D721Med (cell line): ENCODE data around the gene NUDT12.

ENCODE experiments used
- DNase-seq: peaks from one replicate; pipeline ENCODE4 v3.0.0; 2011; ENCODE audit warnings: low spot score; ENCODE audit not compliant: insufficient read length
- FAIRE-seq: peaks from 2 replicates; lab custom pipeline; 2011; peaks lifted over from hg19 to GRCh38; lab: Jason Lieb, UNC
- CTCF ChIP-seq: IDR thresholded peaks from 2 replicates; pipeline ENCODE4 v1.5.1; 2012; ENCODE audit warnings: mild to moderate bottlenecking, control low read depth; ENCODE audit not compliant: insufficient read depth; ENCODE audit errors: missing control alignments

Gene NUDT12

DNA sequence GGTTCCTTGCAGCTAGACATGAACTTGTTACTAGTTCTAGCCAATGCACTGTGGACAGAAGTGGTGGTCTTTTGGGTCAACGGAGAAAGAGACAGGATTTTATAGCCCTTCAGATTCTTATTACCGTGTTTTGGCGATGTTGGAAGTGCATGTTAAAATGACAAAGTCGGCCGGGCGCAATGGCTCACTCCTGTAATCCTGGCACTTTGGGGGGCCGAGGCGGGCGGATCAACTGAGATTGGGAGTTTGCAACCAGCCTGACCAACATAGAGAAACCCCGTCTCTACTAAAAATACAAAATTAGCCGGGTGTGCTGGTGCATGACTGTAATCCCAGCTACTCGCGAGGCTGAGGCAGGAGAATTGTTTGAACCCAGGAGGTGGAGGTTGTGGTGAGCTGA, 9.1 kb upstream of the NUDT12 start:
- no peak for FAIRE-seq
- no peak for DNase-seq
- no peak for TF ChIP-seq CTCF

GRCh38 chr5:103569313-103570060, 6.9 kb upstream of the NUDT12 start:
- TF ChIP-seq CTCF = no peak
- FAIRE-seq (peak; percentile 29), DNase-seq (no peak)

GRCh38 chr5:103565719-103566118, 3.1 kb upstream of the NUDT12 start:
- no peak for TF ChIP-seq CTCF
- no peak for DNase-seq
- no peak for FAIRE-seq

DNA sequence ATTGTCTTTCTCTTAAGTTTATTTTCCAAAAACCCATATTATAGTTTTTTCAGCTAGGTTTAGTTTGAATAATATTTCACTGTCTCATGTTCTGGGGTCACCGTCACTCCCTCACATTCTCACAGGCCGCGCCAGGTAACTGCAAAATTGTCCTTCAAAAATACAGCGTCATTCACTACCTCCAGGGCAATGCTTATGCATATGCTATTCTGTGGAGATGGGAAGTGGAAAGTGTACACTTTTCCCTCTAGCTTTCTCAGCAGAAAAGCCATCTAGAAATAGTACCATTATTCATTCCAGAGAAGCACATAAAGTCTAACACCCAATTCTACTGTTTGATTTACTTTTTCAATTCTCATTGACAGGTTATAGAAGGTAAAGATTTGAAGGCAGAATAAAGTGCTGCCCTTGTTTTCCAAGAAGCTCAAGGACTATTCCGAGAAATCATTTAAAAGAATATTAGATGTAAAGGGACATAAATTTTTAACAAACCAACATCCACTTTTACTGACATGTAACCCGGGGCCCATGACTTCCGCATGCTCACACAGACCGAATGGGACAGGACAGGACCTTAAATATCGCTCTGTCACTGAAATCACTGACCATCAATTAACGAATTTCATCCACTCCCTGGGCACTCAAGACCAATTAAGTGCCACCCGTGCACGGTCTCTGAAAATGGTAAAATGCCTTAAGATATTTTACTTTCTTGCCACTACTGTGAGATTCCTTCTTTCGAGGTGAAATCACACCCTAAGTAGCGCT, 720 bp downstream of the NUDT12 start:
- FAIRE-seq = no peak
- no peak for TF ChIP-seq CTCF
- DNase-seq = no peak

- DNase-seq (no peak), FAIRE-seq (no peak)
- TF ChIP-seq CTCF = no peak
Observed at GRCh38 chr5:103560826-103561225, 1.8 kb downstream of the NUDT12 start.

DNA sequence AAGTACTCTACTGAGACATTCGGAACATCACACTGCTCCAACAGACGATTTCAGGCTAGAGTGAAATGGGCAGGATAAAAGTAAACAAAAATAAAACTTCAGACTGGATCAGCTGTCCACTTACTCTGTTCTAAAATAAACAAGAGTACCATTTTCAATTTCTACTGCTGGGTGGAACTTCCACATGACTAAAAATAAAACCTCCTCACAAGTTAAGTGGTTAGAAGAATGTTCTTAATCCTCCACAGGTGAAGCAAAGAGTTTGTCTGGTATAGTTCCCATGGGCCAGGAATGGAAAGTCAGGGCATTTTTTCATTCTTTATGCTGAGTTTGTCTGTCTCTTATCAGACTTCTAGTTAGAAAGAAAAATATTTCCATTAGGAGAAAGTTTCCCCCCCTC, 15.7 kb downstream of the NUDT12 start:
- FAIRE-seq (no peak), DNase-seq (no peak)
- no peak for TF ChIP-seq CTCF

GRCh38 chr5:103542441-103542840, 20.1 kb downstream of the NUDT12 start:
- no peak for TF ChIP-seq CTCF
- FAIRE-seq (no peak), DNase-seq (no peak)
